ENCODE data around the gene FXN.

Gene FXN

GRCh38 chr9:69145144-69145715, 109.7 kb downstream of the FXN start:
- peak; percentile 93 for DNase-seq

- DNase-seq = no peak
These were observed 111.7 kb downstream of the FXN start for GRCh38 chr9:69147041-69147834.

GRCh38 chr9:69149321-69149807, 113.8 kb downstream of the FXN start:
- peak; percentile 90 for DNase-seq

Measured in NCI-H82 (cell line).